Measurements from ENCODE around the gene RASGRP2.

RASGRP2 gene

DNA sequence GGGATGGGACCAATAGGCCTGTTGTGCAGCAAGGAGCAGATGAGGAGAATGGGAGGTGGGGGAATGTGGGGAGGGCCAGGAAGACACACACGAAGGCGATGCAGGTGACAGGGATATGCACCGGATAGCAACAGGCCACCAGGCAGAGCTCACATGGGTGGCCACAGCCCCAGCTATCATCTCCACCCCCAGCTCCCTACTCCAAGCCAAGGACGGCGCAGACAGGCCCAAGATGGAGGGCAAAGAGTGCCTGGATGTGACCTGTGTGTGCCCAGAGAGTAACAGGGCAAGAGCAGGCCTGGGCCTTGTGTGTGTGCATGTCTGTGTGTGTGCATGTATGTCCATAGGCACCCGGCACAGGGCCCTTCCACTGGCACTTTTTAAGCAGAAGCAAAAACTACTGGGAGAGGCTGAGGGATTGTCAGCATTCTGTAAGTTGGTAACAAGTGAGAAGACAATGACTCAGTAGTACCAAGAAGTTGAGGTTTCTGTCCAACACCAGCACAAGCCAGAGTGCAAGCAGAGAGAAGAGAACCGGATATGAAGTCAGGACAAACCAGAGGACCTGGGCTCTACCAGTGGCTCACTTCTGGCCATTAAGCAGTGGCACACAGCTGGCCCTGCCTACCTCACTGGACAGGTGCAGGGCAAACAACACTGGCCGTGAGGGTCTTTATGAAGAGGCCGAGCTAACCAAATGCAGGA, 57.3 kb downstream of the RASGRP2 start:
- Histone ChIP-seq H3K9me3 (no peaks in the 10 kb centered on the region), H3K36me3 (no peaks in the 10 kb centered on the region), H3K4me1 (ENCODE audit: control insufficient read depth in 1 of 2, insufficient read depth in 1 of 2, low read depth in 1 of 2, low read length in 1 of 2) (peaks cover 7% of the 10 kb centered on the region in 2 experiments), H3K27me3 (peaks cover 8% of the 10 kb centered on the region), H3K4me3 (ENCODE audit: low read depth in 1 of 2, low read length in 1 of 2) (no peak overlapping the region), H3K27ac (no peak overlapping the region)
- TF ChIP-seq, protein P1, sequence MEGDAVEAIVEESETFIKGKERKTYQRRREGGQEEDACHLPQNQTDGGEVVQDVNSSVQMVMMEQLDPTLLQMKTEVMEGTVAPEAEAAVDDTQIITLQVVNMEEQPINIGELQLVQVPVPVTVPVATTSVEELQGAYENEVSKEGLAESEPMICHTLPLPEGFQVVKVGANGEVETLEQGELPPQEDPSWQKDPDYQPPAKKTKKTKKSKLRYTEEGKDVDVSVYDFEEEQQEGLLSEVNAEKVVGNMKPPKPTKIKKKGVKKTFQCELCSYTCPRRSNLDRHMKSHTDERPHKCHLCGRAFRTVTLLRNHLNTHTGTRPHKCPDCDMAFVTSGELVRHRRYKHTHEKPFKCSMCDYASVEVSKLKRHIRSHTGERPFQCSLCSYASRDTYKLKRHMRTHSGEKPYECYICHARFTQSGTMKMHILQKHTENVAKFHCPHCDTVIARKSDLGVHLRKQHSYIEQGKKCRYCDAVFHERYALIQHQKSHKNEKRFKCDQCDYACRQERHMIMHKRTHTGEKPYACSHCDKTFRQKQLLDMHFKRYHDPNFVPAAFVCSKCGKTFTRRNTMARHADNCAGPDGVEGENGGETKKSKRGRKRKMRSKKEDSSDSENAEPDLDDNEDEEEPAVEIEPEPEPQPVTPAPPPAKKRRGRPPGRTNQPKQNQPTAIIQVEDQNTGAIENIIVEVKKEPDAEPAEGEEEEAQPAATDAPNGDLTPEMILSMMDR (IDR thresholded peaks at IDR 0.05): no peak

DNA sequence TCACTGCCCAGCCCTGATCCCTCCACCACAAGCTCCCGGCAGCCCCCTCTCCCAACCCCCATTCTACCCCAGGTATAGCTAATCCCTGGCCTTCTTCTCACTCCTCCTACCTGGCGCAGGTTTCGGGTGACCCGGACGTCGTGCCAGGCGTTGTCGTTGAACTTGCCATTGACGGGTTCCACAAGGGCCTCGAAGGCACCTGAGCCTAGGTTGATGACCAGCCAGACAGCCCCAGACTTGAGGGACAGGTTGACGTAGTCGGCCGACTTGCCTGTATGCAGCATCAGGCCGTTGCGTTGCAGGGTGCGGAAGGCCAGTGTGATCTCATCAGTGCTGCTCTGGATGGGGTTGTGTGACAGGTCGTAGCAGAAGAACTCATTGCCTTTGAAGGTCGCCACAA, 58.4 kb downstream of the RASGRP2 start:
- H3K27me3 ChIP-seq: peaks cover 5% of the 10 kb centered on the region
- no peak overlapping the region for H3K27ac ChIP-seq
- TF ChIP-seq, protein P1 (IDR thresholded peaks at IDR 0.05): no peak
- H3K4me1 ChIP-seq (ENCODE audit: control insufficient read depth in 1 of 2, insufficient read depth in 1 of 2, low read depth in 1 of 2, low read length in 1 of 2): peaks cover 7% of the 10 kb centered on the region in 2 experiments
- no peaks in the 10 kb centered on the region for H3K36me3 ChIP-seq
- H3K4me3 ChIP-seq (ENCODE audit: low read depth in 1 of 2, low read length in 1 of 2): no peak overlapping the region
- H3K9me3 ChIP-seq: no peaks in the 10 kb centered on the region

DNA sequence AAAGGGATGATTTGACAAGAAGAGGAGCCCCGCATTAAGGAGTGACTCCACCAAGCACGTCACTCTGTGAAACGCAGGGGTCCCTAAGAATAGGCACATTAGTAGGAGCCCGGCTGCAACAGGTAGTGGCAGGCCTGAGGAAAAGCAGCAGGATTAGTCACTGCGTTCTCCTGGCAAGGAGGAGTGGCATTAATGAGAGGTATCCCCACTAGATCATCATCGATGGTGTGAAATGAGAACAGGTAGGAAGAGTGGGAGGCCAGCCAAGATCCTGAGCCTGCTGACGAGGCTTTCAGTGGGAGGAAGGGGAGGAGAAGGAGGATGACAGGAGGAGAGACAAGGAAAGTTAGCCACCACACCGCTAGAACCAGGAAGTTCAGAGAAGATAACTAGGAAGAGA, 59.6 kb downstream of the RASGRP2 start:
- Histone ChIP-seq H3K27me3 (peaks cover 5% of the 10 kb centered on the region), H3K9me3 (no peaks in the 10 kb centered on the region), H3K4me3 (ENCODE audit: low read depth in 1 of 2, low read length in 1 of 2) (no peak overlapping the region), H3K4me1 (ENCODE audit: control insufficient read depth in 1 of 2, insufficient read depth in 1 of 2, low read depth in 1 of 2, low read length in 1 of 2) (peaks cover 7% of the 10 kb centered on the region in 2 experiments), H3K27ac (no peak overlapping the region), H3K36me3 (no peaks in the 10 kb centered on the region)
- TF ChIP-seq, protein P1 (IDR thresholded peaks at IDR 0.05): no peak

DNA sequence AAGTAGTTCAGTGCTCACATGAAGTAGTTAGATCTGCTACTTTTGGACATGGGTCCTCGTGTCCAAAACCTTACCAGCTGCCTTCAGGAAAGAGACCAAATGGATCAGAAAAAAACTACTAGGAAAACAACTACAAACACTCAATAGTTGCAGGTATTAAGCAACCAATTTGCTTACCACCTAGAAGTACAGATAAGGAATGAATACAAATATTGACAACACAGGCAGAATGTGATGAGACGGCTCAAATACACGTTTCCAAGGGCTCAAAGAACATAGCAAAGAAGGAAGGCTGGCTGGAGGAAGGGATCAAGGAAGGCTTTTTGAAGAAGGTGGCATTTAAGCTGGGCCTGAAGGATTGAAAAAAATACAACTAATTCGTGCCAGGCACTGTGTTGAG, 62.8 kb downstream of the RASGRP2 start:
- H3K27me3 ChIP-seq: peaks cover 10% of the 10 kb centered on the region
- TF ChIP-seq, protein P1 (IDR thresholded peaks at IDR 0.05): no peak
- no peak overlapping the region for H3K27ac ChIP-seq
- no peaks in the 10 kb centered on the region for H3K36me3 ChIP-seq
- H3K4me3 ChIP-seq (ENCODE audit: low read depth in 1 of 2, low read length in 1 of 2): no peak overlapping the region
- H3K4me1 ChIP-seq (ENCODE audit: control insufficient read depth in 1 of 2, insufficient read depth in 1 of 2, low read depth in 1 of 2, low read length in 1 of 2): peaks cover 0 to under 1% of the 10 kb centered on the region in 2 experiments
- H3K9me3 ChIP-seq: no peaks in the 10 kb centered on the region

DNA sequence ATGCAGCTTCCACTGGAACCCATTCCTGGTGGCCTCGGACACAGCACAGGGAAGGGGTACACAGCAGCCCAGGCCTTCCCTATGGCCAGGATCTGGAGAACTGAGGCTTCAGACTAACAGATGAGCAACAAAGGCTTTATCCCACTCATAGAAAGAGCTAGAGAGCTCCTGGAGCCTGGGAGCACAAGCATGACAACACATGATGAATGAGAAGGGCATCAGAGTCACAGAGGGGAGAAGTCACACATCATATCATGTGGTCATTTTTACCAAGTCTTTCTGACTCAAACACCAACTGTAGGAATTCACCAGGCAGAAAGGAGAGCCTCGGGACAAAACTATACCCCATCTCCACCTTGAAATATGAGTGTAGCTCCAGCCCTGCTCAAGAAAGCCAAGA, 64.1 kb downstream of the RASGRP2 start:
- H3K27me3 ChIP-seq: peaks cover 10% of the 10 kb centered on the region
- TF ChIP-seq, protein P1 (IDR thresholded peaks at IDR 0.05): no peak
- H3K4me1 ChIP-seq (ENCODE audit: control insufficient read depth in 1 of 2, insufficient read depth in 1 of 2, low read depth in 1 of 2, low read length in 1 of 2): peaks cover 4 to 6% of the 10 kb centered on the region in 2 experiments
- H3K9me3 ChIP-seq: no peaks in the 10 kb centered on the region
- no peak overlapping the region for H3K4me3 ChIP-seq (ENCODE audit: low read depth in 1 of 2, low read length in 1 of 2)
- no peaks in the 10 kb centered on the region for H3K36me3 ChIP-seq
- H3K27ac ChIP-seq: no peak overlapping the region
